ENCODE measurements around the gene C2orf76.

Gene C2orf76

DNA sequence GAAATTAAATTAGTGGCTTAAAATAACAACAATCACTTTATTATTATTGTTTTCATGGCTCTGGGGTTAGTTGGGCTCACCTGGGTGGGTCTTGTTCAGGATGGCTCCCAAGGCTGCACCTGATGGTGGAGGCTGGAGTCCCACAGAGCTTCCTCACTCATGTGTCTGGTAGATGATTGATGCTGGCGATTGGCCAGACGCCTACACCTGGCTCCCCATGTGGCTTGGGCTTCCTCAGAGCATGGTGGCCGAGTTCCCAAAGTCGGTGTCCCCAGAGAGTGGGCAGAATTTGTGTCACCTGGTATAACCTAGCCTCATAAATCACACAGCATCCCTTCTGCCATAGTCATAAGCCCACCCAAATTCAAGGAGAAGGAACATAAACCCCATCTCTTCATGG lies 18.3 kb upstream of the C2orf76 start:
- Histone ChIP-seq H3K4me3 (replicated peaks; ENCODE audit: insufficient read depth, low read length) (no peak overlapping the region), H3K27me3 (ENCODE audit: insufficient read depth, poor library complexity, severe bottlenecking) (no peaks in the 10 kb centered on the region), H3K27ac (replicated peaks) (no peak overlapping the region)
- no peak for TF ChIP-seq GABPA (IDR thresholded peaks at IDR 0.05; ENCODE audit: low read depth)
- no peak for TF ChIP-seq POLR2AphosphoS5 (IDR thresholded peaks at IDR 0.05; ENCODE audit: low read depth)
- no peak for TF ChIP-seq SPI1 (IDR thresholded peaks at IDR 0.05; ENCODE audit: borderline replicate concordance, low read depth)
- TF ChIP-seq, protein P1, sequence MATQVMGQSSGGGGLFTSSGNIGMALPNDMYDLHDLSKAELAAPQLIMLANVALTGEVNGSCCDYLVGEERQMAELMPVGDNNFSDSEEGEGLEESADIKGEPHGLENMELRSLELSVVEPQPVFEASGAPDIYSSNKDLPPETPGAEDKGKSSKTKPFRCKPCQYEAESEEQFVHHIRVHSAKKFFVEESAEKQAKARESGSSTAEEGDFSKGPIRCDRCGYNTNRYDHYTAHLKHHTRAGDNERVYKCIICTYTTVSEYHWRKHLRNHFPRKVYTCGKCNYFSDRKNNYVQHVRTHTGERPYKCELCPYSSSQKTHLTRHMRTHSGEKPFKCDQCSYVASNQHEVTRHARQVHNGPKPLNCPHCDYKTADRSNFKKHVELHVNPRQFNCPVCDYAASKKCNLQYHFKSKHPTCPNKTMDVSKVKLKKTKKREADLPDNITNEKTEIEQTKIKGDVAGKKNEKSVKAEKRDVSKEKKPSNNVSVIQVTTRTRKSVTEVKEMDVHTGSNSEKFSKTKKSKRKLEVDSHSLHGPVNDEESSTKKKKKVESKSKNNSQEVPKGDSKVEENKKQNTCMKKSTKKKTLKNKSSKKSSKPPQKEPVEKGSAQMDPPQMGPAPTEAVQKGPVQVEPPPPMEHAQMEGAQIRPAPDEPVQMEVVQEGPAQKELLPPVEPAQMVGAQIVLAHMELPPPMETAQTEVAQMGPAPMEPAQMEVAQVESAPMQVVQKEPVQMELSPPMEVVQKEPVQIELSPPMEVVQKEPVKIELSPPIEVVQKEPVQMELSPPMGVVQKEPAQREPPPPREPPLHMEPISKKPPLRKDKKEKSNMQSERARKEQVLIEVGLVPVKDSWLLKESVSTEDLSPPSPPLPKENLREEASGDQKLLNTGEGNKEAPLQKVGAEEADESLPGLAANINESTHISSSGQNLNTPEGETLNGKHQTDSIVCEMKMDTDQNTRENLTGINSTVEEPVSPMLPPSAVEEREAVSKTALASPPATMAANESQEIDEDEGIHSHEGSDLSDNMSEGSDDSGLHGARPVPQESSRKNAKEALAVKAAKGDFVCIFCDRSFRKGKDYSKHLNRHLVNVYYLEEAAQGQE (IDR thresholded peaks at IDR 0.05; ENCODE audit: insufficient replicate concordance, low read depth), result no peak
- TF ChIP-seq, protein P2, sequence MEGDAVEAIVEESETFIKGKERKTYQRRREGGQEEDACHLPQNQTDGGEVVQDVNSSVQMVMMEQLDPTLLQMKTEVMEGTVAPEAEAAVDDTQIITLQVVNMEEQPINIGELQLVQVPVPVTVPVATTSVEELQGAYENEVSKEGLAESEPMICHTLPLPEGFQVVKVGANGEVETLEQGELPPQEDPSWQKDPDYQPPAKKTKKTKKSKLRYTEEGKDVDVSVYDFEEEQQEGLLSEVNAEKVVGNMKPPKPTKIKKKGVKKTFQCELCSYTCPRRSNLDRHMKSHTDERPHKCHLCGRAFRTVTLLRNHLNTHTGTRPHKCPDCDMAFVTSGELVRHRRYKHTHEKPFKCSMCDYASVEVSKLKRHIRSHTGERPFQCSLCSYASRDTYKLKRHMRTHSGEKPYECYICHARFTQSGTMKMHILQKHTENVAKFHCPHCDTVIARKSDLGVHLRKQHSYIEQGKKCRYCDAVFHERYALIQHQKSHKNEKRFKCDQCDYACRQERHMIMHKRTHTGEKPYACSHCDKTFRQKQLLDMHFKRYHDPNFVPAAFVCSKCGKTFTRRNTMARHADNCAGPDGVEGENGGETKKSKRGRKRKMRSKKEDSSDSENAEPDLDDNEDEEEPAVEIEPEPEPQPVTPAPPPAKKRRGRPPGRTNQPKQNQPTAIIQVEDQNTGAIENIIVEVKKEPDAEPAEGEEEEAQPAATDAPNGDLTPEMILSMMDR (IDR thresholded peaks at IDR 0.05; ENCODE audit: insufficient read depth, low read length), result no peak
- no peak for DNase-seq (ENCODE audit: low read depth in 1 of 2, low spot score in 1 of 2)

DNA sequence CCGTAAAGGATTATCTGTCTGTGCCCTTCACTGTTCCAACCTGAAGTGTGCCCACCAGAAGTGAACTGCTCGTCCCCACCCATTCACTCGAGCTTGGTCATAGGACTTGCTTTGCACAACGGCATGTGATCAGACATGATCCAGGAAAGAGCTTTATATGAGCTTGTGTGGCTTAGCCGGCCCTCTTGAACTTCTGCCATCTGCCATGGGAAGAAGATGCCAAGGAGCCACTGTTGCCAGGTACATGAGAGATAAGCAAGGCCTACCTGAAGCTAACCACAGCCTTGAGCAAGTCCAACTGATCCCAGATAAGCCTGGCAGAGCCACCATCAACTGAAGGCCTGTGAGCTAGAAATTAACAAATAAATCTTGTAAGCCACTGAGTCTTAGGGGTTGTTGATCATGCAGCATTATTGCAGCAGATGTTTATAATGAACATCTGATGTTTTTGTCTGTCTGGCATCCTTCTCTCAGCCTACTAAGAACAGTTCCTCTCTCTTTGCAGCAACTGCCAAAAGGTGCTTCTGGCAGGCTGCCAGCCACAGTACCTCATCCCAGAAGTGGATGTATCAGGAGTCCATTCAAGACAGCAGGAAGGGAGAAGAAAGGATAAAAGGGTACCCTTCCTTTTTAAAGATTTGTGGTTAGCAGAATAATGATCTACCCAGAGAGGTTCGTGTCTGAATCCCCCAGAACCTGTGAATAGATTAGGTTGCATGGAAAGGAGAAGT lies 16.9 kb upstream of the C2orf76 start:
- DNase-seq (ENCODE audit: low read depth in 1 of 2, low spot score in 1 of 2), result no peak
- TF ChIP-seq POLR2AphosphoS5 (IDR thresholded peaks at IDR 0.05; ENCODE audit: low read depth) (no peak), SPI1 (IDR thresholded peaks at IDR 0.05; ENCODE audit: borderline replicate concordance, low read depth) (peak; percentile 42; the same call in 1 of the 2 replicates)
- H3K27me3 ChIP-seq (ENCODE audit: insufficient read depth, poor library complexity, severe bottlenecking), result no peaks in the 10 kb centered on the region
- no peak overlapping the region for H3K27ac ChIP-seq (replicated peaks)
- H3K4me3 ChIP-seq (replicated peaks; ENCODE audit: insufficient read depth, low read length), result no peak overlapping the region

DNA sequence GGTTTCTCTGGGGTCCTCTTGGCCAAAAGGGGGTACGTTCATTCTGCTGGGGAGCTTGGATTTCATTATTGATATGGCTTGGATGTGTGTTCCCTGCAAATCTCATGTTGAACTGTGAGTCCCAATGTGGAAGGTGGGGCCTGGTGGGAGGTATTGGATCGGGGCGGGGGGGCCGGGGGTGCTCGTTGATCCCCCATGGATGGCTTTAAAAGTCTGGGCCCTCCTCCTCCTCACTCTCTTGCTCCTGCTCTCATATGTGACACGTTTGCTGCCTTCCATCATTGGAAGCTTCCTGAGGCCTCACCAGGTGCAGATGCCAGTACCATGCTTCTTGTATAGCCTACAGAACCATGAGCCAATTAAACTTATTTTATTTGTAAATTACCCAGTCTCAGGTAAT lies 11.9 kb upstream of the C2orf76 start:
- no peak for DNase-seq (ENCODE audit: low read depth in 1 of 2, low spot score in 1 of 2)
- Histone ChIP-seq H3K4me3 (replicated peaks; ENCODE audit: insufficient read depth, low read length) (no peak overlapping the region), H3K27ac (replicated peaks) (no peak overlapping the region), H3K27me3 (ENCODE audit: insufficient read depth, poor library complexity, severe bottlenecking) (no peaks in the 10 kb centered on the region)
- TF ChIP-seq, protein P1 (IDR thresholded peaks at IDR 0.05; ENCODE audit: insufficient replicate concordance, low read depth), result no peak
- no peak for TF ChIP-seq GABPA (IDR thresholded peaks at IDR 0.05; ENCODE audit: low read depth)

DNA sequence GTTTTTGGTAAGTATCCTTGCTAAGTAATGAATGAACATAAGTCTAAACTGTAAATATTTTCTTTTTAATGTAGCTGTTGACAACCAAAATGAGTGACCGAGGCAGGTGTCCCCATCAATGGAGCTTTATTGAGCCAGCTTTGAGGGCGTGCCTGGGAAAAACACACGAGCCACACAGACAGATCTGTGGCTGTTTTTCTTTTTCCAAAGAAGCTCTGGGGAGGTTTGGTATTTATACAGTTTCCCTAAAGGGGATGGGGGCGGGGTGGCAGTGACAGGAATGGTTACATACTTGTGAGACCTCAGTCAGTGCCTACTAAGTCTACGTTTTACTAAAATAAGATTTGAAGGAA lies 11.3 kb upstream of the C2orf76 start:
- Histone ChIP-seq H3K27ac (replicated peaks) (peak overlapping the region; percentile 52), H3K4me3 (replicated peaks; ENCODE audit: insufficient read depth, low read length) (no peak overlapping the region), H3K27me3 (ENCODE audit: insufficient read depth, poor library complexity, severe bottlenecking) (no peaks in the 10 kb centered on the region)
- DNase-seq (ENCODE audit: low read depth in 1 of 2, low spot score in 1 of 2), result no peak
- TF ChIP-seq, protein P2 (IDR thresholded peaks at IDR 0.05; ENCODE audit: insufficient read depth, low read length), result no peak
- TF ChIP-seq, protein P1 (IDR thresholded peaks at IDR 0.05; ENCODE audit: insufficient replicate concordance, low read depth), result no peak
- no peak for TF ChIP-seq POLR2AphosphoS5 (IDR thresholded peaks at IDR 0.05; ENCODE audit: low read depth)
